OCI-LY7 (cell line): ENCODE results near the gene CDC42BPB. TPM values are rescaled to one million over a fixed set of nuclear protein-coding genes. Genes with fewer than 3 reads are reported as not detected.

Source experiments
- BruUV-seq: library from RNA; stranded (reverse); fragments of 400-500 nt; replicated peaks from 2 replicates; lab custom pipeline; 2021; lab: Mats Ljungman, UMichigan
- CTCF ChIA-PET: fragments of 300-600 bp; sonication (Branson Sonifier 250); formaldehyde crosslinking; loops from one replicate; lab custom pipeline; 2022; ENCODE audit warnings: antibody characterized with exemption; ENCODE audit not compliant: unreplicated experiment; lab: Charles Lee
- POLR2A ChIA-PET: fragments of 300-600 bp; sonication (Branson Sonifier 250); formaldehyde crosslinking; loops from one replicate; lab custom pipeline; 2022; ENCODE audit warnings: antibody characterized with exemption; lab: Charles Lee
- DNase-seq: peaks from one replicate; pipeline ENCODE4 v3.0.0-alpha.2; 2015; ENCODE audit warnings: low spot score
- H2AFZ ChIP-seq: fragments of 200-600 bp; sonication (generic), shearing (Covaris generic); 2 replicates; pipeline ENCODE4 v1.6.1; 2014; ENCODE audit warnings: mild to moderate bottlenecking, antibody characterized with exemption, low read length, moderate library complexity
- H3K27ac ChIP-seq: fragments of 200-600 bp; sonication (generic); 2 replicates; pipeline ENCODE4 v1.5.1; 2014; ENCODE audit warnings: mixed run types, low read depth, mild to moderate bottlenecking, moderate library complexity, low read length, inconsistent platforms; ENCODE audit not compliant: poor library complexity, severe bottlenecking
- H3K36me3 ChIP-seq: fragments of 200-600 bp; sonication (generic); 2 replicates; pipeline ENCODE4 v1.6.1; 2014; ENCODE audit warnings: mild to moderate bottlenecking, antibody characterized with exemption, low read length, moderate library complexity, mixed read lengths; ENCODE audit not compliant: insufficient read depth
- H3K4me1 ChIP-seq: fragments of 200-600 bp; sonication (generic); 2 replicates; pipeline ENCODE4 v1.5.1; 2014; ENCODE audit warnings: mild to moderate bottlenecking, low read length; ENCODE audit not compliant: insufficient read depth, poor library complexity, severe bottlenecking
- H3K4me2 ChIP-seq: fragments of 200-600 bp; sonication (generic); 2 replicates; pipeline ENCODE4 v1.6.1; 2014; ENCODE audit warnings: mild to moderate bottlenecking, low read length
- H3K4me3 ChIP-seq: fragments of 200-600 bp; sonication (generic); 2 replicates; pipeline ENCODE4 v1.5.1; 2014; ENCODE audit warnings: mild to moderate bottlenecking, low read depth, low read length; ENCODE audit not compliant: poor library complexity, severe bottlenecking
- H3K79me2 ChIP-seq: fragments of 200-600 bp; sonication (generic); 2 replicates; pipeline ENCODE4 v1.6.1; 2016; ENCODE audit warnings: low read depth, mild to moderate bottlenecking, low read length, moderate library complexity, mixed read lengths; ENCODE audit not compliant: insufficient read depth
- H3K9me2 ChIP-seq: fragments of 200-600 bp; sonication (generic); 2 replicates; pipeline ENCODE4 v1.6.1; 2016; ENCODE audit warnings: mild to moderate bottlenecking, low read length, mixed read lengths; ENCODE audit not compliant: insufficient read depth
- H3K9me3 ChIP-seq: fragments of 200-600 bp; sonication (generic); 2 replicates; pipeline ENCODE4 v1.6.1; 2014; ENCODE audit warnings: mild to moderate bottlenecking, mixed run types, low read length, mixed read lengths
- H4K20me1 ChIP-seq: fragments of 200-600 bp; sonication (generic); 2 replicates; pipeline ENCODE4 v1.6.1; 2014; ENCODE audit warnings: mild to moderate bottlenecking, antibody characterized with exemption, low read length, moderate library complexity, mixed read lengths; ENCODE audit not compliant: insufficient read depth
- CTCF ChIP-seq: fragments of 200-600 bp; sonication (generic); conservative IDR thresholded peaks from 2 replicates; pipeline ENCODE4 v1.5.1; 2014; ENCODE audit warnings: mild to moderate bottlenecking, antibody characterized with exemption, low read length, moderate library complexity, mixed read lengths
- EZH2phosphoT487 ChIP-seq: fragments of 200-600 bp; sonication (generic); IDR thresholded peaks from 2 replicates; pipeline ENCODE4 v1.6.1; 2018; ENCODE audit warnings: low read depth, borderline replicate concordance, mild to moderate bottlenecking, mixed run types, antibody characterized with exemption, low read length, moderate library complexity, mixed read lengths
- intact Hi-C: fragments of 100-400 bp; cut with micrococcal nuclease; formaldehyde crosslinking; loops from one replicate; pipeline ENCODE4 v1.10.0; 2022; ENCODE audit not compliant: unreplicated experiment
- total RNA-seq, 2 experiments: library from RNA; depleted of rRNA in 1 of 2; stranded (reverse); fragments of >200 nt in 1 of 2; shearing (Covaris generic) in 1 of 2; gene quantifications; 2 replicates each; pipeline ENCODE4 v1.2.3, GENCODE V29; 2014 to 2022

CDC42BPB gene
- total RNA-seq, 2 experiments from 2014 or later, result 0.03 to 0.46 TPM

- ChIA-PET POLR2A (no interaction called here), CTCF (no interaction called here)
- Histone ChIP-seq H2AFZ (peak overlapping the region; percentile 35; the same call in 1 of the 2 replicates), H3K36me3 (no peaks in the 10 kb centered on the region), H3K9me3 (no peaks in the 10 kb centered on the region), H3K4me3 (no peak overlapping the region), H3K79me2 (no peaks in the 10 kb centered on the region), H3K4me1 (no peaks in the 10 kb centered on the region), H3K4me2 (no peak overlapping the region; the same call in 1 of the 2 replicates), H3K9me2 (no peaks in the 10 kb centered on the region), H4K20me1 (no peaks in the 10 kb centered on the region), H3K27ac (no peak overlapping the region)
- peak; percentile 11 for DNase-seq
- BruUV-seq, result no TSS peak
- TF ChIP-seq CTCF, result no peak
- no peak for TF ChIP-seq EZH2phosphoT487
- intact Hi-C loops, result loop anchor here (10.0 kb wide), 1 partner anchor 307 kb away; no protein-coding TSS in a partner anchor
These were observed 55.5 kb downstream of the CDC42BPB start for GRCh38 chr14:103001651-103002396.

- no peaks in the 10 kb centered on the region for H3K36me3 ChIP-seq
- POLR2A ChIA-PET, result interaction anchor here (0.6 kb wide), 1 partner anchor 1641 kb away, joined by 4 read pairs; no protein-coding TSS in a partner anchor
- TF ChIP-seq EZH2phosphoT487, result no peak
- no peak for TF ChIP-seq CTCF
- BruUV-seq, result no TSS peak
- no peak overlapping the region for H3K4me3 ChIP-seq
- no peaks in the 10 kb centered on the region for H3K4me1 ChIP-seq
- no peak overlapping the region for H2AFZ ChIP-seq
- intact Hi-C loops, result loop anchor here (10.0 kb wide), 1 partner anchor 306 kb away; no protein-coding TSS in a partner anchor
- H3K79me2 ChIP-seq, result no peaks in the 10 kb centered on the region
- H3K4me2 ChIP-seq, result no peak overlapping the region
- H3K9me2 ChIP-seq, result no peaks in the 10 kb centered on the region
- H4K20me1 ChIP-seq, result no peaks in the 10 kb centered on the region
- CTCF ChIA-PET, result no interaction called here
- H3K27ac ChIP-seq, result no peak overlapping the region
- DNase-seq, result no peak
- H3K9me3 ChIP-seq, result no peaks in the 10 kb centered on the region
These were observed 56.1 kb downstream of the CDC42BPB start for GRCh38 chr14:103001226-103001625.
